Ishikawa (cell line): ENCODE data around the gene GHRHR.

Source experiments
- CEBPB ChIP-seq: IDR thresholded peaks from 2 replicates; pipeline ENCODE4 v1.6.1; 2012
- CREB1 ChIP-seq: IDR thresholded peaks from 2 replicates; pipeline ENCODE4 v1.6.1; 2012; ENCODE audit warnings: low read depth
- EP300 ChIP-seq: IDR thresholded peaks from 2 replicates; pipeline ENCODE4 v1.6.1; 2012; ENCODE audit warnings: borderline replicate concordance
- FOXM1 ChIP-seq: IDR thresholded peaks from 2 replicates; pipeline ENCODE4 v1.6.1; 2012; ENCODE audit warnings: low read depth, borderline replicate concordance
- NFIC ChIP-seq: IDR thresholded peaks from 2 replicates; pipeline ENCODE4 v1.6.1; 2012
- RAD21 ChIP-seq: IDR thresholded peaks from 2 replicates; pipeline ENCODE4 v1.6.1; 2012; ENCODE audit warnings: low read depth
- TAF1 ChIP-seq: IDR thresholded peaks from 2 replicates; pipeline ENCODE4 v1.6.1; 2012; ENCODE audit warnings: low read depth, mild to moderate bottlenecking
- TCF12 ChIP-seq: IDR thresholded peaks from 2 replicates; pipeline ENCODE4 v1.6.1; 2012; ENCODE audit warnings: low read depth
- TEAD4 ChIP-seq: IDR thresholded peaks from 2 replicates; pipeline ENCODE4 v1.6.1; 2012
- YY1 ChIP-seq: IDR thresholded peaks from 2 replicates; pipeline ENCODE4 v1.6.1; 2012; ENCODE audit warnings: low read depth
- ZBTB7A ChIP-seq: IDR thresholded peaks from 2 replicates; pipeline ENCODE4 v1.6.1; 2012; ENCODE audit warnings: low read depth
- TF ChIP-seq, protein P1 (sequence below): IDR thresholded peaks from 2 replicates; pipeline ENCODE4 v1.6.1; 2012; ENCODE audit warnings: low read depth, mild to moderate bottlenecking
- TF ChIP-seq, protein P2 (sequence below): IDR thresholded peaks from 2 replicates; pipeline ENCODE4 v1.6.1; 2012
- TF ChIP-seq, protein P3 (sequence below): IDR thresholded peaks from 2 replicates; pipeline ENCODE4 v1.6.1; 2012

GRCh38 chr7:30980194-30980593, 16.4 kb downstream of the GHRHR start:
- TF ChIP-seq YY1, result no peak
- TF ChIP-seq, protein P1, sequence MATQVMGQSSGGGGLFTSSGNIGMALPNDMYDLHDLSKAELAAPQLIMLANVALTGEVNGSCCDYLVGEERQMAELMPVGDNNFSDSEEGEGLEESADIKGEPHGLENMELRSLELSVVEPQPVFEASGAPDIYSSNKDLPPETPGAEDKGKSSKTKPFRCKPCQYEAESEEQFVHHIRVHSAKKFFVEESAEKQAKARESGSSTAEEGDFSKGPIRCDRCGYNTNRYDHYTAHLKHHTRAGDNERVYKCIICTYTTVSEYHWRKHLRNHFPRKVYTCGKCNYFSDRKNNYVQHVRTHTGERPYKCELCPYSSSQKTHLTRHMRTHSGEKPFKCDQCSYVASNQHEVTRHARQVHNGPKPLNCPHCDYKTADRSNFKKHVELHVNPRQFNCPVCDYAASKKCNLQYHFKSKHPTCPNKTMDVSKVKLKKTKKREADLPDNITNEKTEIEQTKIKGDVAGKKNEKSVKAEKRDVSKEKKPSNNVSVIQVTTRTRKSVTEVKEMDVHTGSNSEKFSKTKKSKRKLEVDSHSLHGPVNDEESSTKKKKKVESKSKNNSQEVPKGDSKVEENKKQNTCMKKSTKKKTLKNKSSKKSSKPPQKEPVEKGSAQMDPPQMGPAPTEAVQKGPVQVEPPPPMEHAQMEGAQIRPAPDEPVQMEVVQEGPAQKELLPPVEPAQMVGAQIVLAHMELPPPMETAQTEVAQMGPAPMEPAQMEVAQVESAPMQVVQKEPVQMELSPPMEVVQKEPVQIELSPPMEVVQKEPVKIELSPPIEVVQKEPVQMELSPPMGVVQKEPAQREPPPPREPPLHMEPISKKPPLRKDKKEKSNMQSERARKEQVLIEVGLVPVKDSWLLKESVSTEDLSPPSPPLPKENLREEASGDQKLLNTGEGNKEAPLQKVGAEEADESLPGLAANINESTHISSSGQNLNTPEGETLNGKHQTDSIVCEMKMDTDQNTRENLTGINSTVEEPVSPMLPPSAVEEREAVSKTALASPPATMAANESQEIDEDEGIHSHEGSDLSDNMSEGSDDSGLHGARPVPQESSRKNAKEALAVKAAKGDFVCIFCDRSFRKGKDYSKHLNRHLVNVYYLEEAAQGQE, result no peak
- TF ChIP-seq, protein P2, sequence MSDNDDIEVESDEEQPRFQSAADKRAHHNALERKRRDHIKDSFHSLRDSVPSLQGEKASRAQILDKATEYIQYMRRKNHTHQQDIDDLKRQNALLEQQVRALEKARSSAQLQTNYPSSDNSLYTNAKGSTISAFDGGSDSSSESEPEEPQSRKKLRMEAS, result no peak
- no peak for TF ChIP-seq RAD21
- TF ChIP-seq EP300, result no peak
- TF ChIP-seq, protein P3, sequence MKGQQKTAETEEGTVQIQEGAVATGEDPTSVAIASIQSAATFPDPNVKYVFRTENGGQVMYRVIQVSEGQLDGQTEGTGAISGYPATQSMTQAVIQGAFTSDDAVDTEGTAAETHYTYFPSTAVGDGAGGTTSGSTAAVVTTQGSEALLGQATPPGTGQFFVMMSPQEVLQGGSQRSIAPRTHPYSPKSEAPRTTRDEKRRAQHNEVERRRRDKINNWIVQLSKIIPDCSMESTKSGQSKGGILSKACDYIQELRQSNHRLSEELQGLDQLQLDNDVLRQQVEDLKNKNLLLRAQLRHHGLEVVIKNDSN, result no peak
- no peak for TF ChIP-seq FOXM1
- no peak for TF ChIP-seq CEBPB
- TF ChIP-seq TAF1, result no peak
- TF ChIP-seq TEAD4, result no peak
- no peak for TF ChIP-seq CREB1
- TF ChIP-seq NFIC, result no peak
- no peak for TF ChIP-seq TCF12
- TF ChIP-seq ZBTB7A, result no peak
